GM12875 (cell line): Measurements from ENCODE around the gene UNC13A.
"Not testable (repeated sequence)": the region's sequence is repeated elsewhere in the genome, so short reads cannot be mapped to it uniquely, and the experiment has no call there.

Experiments
- H3K4me3 ChIP-seq: one replicate; pipeline ENCODE4 v1.5.1; 2011; ENCODE audit warnings: low read depth, low read length, control low read depth
- TF ChIP-seq, protein P1 (sequence below): IDR thresholded peaks from 2 replicates; pipeline ENCODE4 v1.5.1; 2011; ENCODE audit warnings: low read depth, mild to moderate bottlenecking, control low read depth, inconsistent platforms, low read length, moderate library complexity, borderline replicate concordance; ENCODE audit not compliant: insufficient read depth

Gene UNC13A

DNA sequence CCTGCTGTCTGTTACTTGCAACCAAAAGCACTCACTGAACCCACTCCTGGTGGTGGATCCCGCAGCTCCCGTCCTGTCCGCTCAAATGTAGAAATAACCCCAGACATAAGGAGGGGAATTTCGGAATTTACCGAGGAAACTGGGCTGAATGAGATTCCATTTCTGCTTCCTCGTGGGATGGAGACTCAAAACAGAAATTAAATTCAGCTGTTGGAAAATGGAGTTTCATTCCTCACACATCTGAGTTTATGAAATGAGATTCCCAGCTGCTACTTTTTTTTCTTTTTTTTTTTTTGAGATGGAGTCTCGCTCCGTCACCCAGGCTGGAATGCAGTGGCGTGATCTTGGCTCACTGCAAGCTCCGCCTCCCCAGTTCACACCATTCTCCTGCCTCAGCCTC is 88.4 kb downstream of the UNC13A start:
- TF ChIP-seq, protein P1, sequence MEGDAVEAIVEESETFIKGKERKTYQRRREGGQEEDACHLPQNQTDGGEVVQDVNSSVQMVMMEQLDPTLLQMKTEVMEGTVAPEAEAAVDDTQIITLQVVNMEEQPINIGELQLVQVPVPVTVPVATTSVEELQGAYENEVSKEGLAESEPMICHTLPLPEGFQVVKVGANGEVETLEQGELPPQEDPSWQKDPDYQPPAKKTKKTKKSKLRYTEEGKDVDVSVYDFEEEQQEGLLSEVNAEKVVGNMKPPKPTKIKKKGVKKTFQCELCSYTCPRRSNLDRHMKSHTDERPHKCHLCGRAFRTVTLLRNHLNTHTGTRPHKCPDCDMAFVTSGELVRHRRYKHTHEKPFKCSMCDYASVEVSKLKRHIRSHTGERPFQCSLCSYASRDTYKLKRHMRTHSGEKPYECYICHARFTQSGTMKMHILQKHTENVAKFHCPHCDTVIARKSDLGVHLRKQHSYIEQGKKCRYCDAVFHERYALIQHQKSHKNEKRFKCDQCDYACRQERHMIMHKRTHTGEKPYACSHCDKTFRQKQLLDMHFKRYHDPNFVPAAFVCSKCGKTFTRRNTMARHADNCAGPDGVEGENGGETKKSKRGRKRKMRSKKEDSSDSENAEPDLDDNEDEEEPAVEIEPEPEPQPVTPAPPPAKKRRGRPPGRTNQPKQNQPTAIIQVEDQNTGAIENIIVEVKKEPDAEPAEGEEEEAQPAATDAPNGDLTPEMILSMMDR = no peak
- H3K4me3 ChIP-seq = no peak overlapping the region

DNA sequence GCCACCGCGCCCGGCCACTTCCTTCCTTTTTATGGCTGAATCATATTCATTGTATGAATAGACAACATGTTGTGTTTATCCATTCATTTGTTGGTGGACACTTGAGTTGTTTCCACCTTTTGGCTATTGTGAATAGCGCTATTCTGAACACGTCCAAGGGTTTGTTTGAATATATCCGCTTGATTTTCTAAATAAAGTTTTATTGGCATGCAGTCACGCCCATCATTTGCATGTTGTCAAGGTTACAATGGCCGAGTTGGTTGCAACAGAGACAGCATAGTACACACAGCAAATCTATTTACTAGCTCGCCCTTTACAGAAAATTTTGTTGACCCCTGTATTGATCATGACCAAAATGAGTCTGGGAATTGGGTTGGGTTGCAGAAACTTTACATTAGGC is 89.2 kb downstream of the UNC13A start:
- no peak overlapping the region for H3K4me3 ChIP-seq

DNA sequence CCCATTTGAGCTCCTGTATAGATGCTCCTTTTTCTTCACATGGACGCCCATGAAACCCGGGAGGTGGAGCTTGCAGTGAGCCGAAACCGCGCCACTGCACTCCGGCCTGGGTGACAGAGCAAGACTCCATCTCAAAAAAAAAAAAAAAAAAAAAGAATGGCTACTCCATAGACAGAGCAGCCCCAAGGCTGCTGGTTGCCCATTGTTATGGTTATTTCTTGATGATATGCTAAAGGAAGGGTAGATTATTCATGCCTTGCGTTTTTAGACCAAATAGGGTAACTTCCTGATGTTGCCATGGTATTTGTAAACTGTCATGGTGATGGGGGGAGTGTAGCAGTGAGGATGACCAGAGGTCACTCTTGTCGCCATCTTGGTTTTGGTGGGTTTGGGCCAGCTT is 90.1 kb downstream of the UNC13A start:
- H3K4me3 ChIP-seq = not testable (repeated sequence)

More for the DNA sequence above, 89.2 kb downstream of the UNC13A start:
- TF ChIP-seq, protein P1 = no peak

DNA sequence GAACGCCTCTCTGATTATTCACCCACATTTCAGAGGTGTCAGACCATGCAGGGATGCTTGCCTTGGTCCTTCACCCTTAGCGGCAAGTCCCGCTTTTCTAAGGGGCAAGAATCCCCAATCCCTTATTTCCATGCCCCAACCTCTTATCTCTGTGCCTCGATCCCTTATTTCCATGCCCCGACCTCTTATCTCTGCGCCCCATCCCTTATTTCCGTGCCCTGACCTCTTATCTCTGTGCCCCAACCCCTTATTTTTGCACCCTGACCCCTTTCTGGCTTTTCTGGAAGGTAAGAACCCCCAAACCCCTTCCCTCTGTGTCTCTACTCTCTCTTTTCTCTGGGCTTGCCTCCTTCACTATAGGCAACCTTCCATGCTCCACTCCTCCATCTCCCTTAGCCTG is 93.9 kb downstream of the UNC13A start:
- not testable (repeated sequence) for H3K4me3 ChIP-seq

DNA sequence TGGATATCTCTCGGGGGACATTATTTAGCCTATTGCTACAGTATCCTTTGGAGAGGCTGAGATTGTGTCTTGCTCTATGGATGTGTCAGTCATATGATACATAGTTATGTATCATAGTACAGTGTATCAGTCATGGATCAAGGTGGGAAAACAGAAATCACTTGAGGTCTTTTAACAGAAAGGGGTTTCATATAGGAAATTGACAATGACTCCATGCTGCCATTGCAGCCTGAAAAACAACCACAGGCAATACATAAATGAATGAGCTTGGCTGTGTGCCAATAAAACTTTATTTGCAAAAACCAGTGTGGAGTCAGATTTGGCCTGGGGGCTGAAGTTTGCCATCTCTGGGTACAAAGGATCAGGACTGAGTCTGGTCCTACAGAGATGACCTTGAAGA is 97.3 kb downstream of the UNC13A start:
- no peak overlapping the region for H3K4me3 ChIP-seq
- TF ChIP-seq, protein P1 = no peak

DNA sequence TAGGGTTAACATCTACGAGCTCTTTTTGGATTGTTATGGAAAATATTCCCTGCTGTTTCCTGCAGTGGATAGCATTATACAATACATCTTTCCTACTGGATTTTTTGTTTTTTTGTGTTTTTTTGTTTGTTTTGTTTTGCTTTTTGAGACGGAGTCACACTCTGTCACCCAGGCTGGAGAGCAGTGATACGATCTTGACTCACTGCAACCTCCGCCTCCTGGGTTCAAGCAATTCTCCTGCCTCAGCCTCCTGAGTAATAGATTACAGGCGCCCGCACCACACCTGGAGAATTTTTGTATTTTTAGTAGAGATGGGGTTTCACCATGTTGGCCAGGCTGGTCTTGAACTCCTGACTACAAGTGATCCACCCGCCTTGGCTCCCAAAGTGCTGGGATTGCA is 102.8 kb downstream of the UNC13A start:
- not testable (repeated sequence) for H3K4me3 ChIP-seq

DNA sequence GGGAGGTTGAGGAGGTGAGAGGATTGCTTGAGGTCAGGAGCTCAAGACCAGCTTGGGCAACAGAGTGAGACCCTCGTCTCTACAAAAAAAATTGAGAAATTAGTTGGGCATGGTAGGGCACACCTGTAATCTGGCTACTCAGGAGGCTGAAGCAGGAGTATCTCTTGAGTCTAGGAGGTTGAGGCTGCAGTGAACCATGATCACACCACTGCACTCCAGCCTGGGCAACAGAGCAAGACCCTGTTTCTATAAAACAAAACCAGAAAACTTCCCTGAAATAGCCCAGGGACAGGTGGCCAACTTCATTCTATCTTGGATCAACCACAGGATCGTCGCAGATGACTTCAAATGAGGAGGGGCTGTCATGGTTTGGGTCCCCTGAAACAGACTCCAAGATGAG is 104.0 kb downstream of the UNC13A start:
- TF ChIP-seq, protein P1 = no peak
- no peak overlapping the region for H3K4me3 ChIP-seq

DNA sequence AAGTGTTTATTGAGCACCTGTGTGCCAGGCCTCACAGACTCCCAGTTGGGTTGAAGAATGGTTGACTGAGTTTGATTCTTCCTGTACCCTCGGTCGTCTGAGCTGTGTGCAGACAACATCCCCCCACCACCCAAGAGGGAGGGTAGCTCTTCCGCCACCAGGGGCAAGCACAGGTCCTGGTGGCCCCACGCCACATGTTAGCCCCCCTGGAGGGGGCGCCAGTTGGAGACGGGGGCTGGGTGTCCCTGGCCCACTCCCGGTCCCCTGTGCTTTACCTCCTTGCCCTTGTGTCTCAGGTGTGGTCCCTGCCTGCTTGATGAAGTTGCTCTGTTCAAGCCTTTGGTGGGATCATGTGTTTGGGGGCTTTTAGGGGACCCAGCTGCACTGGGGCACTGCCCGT is 105.5 kb downstream of the UNC13A start:
- H3K4me3 ChIP-seq = no peak overlapping the region
- TF ChIP-seq, protein P1 = no peak

DNA sequence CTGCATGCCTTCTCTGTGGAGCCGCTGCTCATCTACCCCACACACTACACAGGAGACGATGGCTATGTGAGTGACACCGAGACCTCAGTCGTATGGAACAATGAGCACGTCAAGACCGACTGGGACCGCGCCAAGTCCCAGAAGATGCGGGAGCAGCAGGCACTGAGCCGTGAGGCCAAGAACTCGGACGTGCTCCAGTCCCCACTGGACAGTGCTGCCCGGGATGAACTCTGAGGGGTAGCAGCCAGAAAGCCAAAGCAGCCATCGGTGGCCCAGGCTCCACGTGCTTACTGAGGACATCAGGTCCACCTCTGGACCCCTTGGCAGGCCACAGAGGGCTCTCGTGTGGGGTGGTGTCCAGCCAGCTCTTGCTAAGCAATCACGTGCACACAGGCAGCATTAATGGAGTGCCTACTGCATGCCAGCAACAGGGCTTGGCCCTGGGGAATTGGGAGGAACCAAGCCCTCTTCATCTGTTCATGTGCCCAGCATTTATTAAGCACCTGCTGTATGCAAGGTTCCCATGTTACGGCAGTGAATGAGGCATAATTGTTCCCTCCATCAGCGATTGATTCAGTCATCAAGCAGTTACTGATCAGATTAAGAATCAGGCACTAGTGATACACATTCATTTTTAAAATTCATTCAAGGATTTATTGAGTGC is 106.8 kb downstream of the UNC13A start:
- TF ChIP-seq, protein P1 = no peak
- H3K4me3 ChIP-seq = no peak overlapping the region
